Measurements from ENCODE around the gene ANAPC7.

GRCh38 chr12:110444455-110444854, 40.9 kb upstream of the ANAPC7 start:
- no peak for TF ChIP-seq RAD21 (CRISPR knock-in tag; IDR thresholded peaks at IDR 0.05)
- no peak for TF ChIP-seq ZC3H13 (CRISPR knock-in tag; IDR thresholded peaks at IDR 0.05)
- TF ChIP-seq RBFOX2 (IDR thresholded peaks at IDR 0.05; ENCODE audit: low read depth, low read length): no peak
- no peak for TF ChIP-seq ARNT (IDR thresholded peaks at IDR 0.05)
- no peak for TF ChIP-seq JUN (CRISPR knock-in tag; IDR thresholded peaks at IDR 0.05)
- TF ChIP-seq FOXO4 (CRISPR knock-in tag; conservative IDR thresholded peaks at IDR 0.05): no peak
- TF ChIP-seq CHD2 (IDR thresholded peaks at IDR 0.05; ENCODE audit: low read depth, low read length): no peak
- no peak for TF ChIP-seq ZSCAN29 (CRISPR knock-in tag; conservative IDR thresholded peaks at IDR 0.05)

Data from HepG2 (cell line).